ENCODE data around the gene SOX13.
A peak's percentile ranks its signal among the peaks of the same experiment; 100 is the strongest.
"Not testable (repeated sequence)": the region's sequence is repeated elsewhere in the genome, so short reads cannot be mapped to it uniquely, and the experiment has no call there.

SOX13 gene

DNA sequence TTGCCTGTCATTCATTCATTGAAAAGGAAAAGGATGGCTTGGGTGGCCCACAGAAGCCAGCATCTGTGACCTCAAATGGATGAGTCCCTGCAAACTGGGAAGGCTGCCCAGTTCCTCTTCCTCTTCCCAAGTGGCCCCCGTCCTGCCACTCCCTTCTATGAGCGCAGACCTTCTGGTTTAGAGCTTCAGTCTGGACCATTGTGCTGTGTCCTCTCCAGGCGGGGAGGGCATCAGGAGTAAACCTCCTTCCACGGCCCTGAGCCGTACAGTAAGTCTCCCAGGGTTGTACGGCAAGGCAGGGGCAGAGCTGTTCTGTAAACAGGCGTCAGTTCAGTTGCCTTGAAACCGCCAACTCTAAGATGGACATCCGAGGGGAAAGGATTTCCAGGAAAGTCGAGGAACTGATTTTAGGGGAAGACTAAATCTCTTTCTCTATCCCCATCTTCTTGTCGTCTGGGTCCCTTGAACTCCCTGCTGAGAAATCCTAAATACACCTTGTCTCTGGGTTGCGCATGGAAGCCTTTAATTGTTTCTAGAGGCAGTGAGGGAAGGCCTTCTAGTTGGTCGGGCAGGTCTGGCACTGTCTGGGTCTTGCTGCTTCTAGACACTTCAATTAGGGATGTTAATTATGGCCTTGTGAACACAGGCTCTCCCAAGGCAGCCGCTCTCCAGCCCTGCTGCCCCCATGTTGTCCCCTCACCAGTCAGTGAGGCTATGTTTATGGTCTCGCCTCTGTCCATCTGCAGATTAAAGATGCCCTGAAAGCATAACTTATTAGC, 22.1 kb downstream of the SOX13 start:
- no peak overlapping the region for H3K4me3 ChIP-seq (ENCODE audit: low read depth, low read length)
- H3K9me3 ChIP-seq (ENCODE audit: control insufficient read depth, insufficient read depth, low read length): no peaks in the 10 kb centered on the region
- H3K27me3 ChIP-seq (ENCODE audit: control insufficient read depth, insufficient read depth, low read length): no peaks in the 10 kb centered on the region
- no peak overlapping the region for H3K9ac ChIP-seq (ENCODE audit: low read depth, low read length)
- H3K36me3 ChIP-seq (ENCODE audit: control insufficient read depth, insufficient read depth, low read length): no peaks in the 10 kb centered on the region
- H3K4me1 ChIP-seq (ENCODE audit: control insufficient read depth, insufficient read depth, low read length): peaks cover 63% of the 10 kb centered on the region
- peak overlapping the region; percentile 53 for H3K27ac ChIP-seq (ENCODE audit: low read depth, low read length)

GRCh38 chr1:204096931-204097330, 24.0 kb downstream of the SOX13 start:
- H3K4me3 ChIP-seq (ENCODE audit: low read depth, low read length): no peak overlapping the region
- peaks cover 66% of the 10 kb centered on the region for H3K4me1 ChIP-seq (ENCODE audit: control insufficient read depth, insufficient read depth, low read length)
- no peak overlapping the region for H3K9ac ChIP-seq (ENCODE audit: low read depth, low read length)
- peak overlapping the region; percentile 10 for H3K27ac ChIP-seq (ENCODE audit: low read depth, low read length)
- no peaks in the 10 kb centered on the region for H3K36me3 ChIP-seq (ENCODE audit: control insufficient read depth, insufficient read depth, low read length)
- no peaks in the 10 kb centered on the region for H3K9me3 ChIP-seq (ENCODE audit: control insufficient read depth, insufficient read depth, low read length)
- no peaks in the 10 kb centered on the region for H3K27me3 ChIP-seq (ENCODE audit: control insufficient read depth, insufficient read depth, low read length)

DNA sequence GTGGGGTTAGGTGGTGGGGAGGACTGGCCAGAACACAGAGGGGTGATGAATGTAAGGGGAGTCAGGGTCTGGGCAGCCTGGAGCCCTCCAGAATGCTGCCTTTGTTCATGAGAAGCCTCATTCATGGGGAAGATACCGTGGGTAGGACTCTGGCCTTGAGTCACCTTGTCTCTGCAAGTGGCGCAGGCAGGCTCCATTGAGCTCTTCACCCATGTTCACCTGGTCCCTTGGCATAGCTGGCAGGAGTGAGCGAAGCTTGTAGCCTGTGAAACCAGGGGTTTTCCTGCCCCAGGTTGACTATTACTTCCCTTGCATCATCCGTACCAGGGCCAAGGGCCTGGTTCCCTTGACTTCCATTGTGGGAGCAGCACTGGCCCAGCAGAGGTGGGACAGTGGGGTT, 25.8 kb downstream of the SOX13 start:
- Histone ChIP-seq H3K27me3 (ENCODE audit: control insufficient read depth, insufficient read depth, low read length) (no peaks in the 10 kb centered on the region), H3K27ac (ENCODE audit: low read depth, low read length) (no peak overlapping the region), H3K9me3 (ENCODE audit: control insufficient read depth, insufficient read depth, low read length) (no peaks in the 10 kb centered on the region), H3K9ac (ENCODE audit: low read depth, low read length) (no peak overlapping the region), H3K4me3 (ENCODE audit: low read depth, low read length) (no peak overlapping the region), H3K4me1 (ENCODE audit: control insufficient read depth, insufficient read depth, low read length) (peaks cover 70% of the 10 kb centered on the region), H3K36me3 (ENCODE audit: control insufficient read depth, insufficient read depth, low read length) (no peaks in the 10 kb centered on the region)

- not testable (repeated sequence) for H3K9me3 ChIP-seq (ENCODE audit: control insufficient read depth, insufficient read depth, low read length); H3K9ac ChIP-seq (ENCODE audit: low read depth, low read length); H3K4me3 ChIP-seq (ENCODE audit: low read depth, low read length); H3K36me3 ChIP-seq (ENCODE audit: control insufficient read depth, insufficient read depth, low read length); H3K27ac ChIP-seq (ENCODE audit: low read depth, low read length); H3K27me3 ChIP-seq (ENCODE audit: control insufficient read depth, insufficient read depth, low read length)
- H3K4me1 ChIP-seq (ENCODE audit: control insufficient read depth, insufficient read depth, low read length): peaks cover 70% of the 10 kb centered on the region
Measured at GRCh38 chr1:204099754-204100153, 26.8 kb downstream of the SOX13 start.

GRCh38 chr1:204102029-204102611, 29.2 kb downstream of the SOX13 start:
- peak overlapping the region; percentile 29 for H3K27ac ChIP-seq (ENCODE audit: low read depth, low read length)
- no peaks in the 10 kb centered on the region for H3K36me3 ChIP-seq (ENCODE audit: control insufficient read depth, insufficient read depth, low read length)
- H3K9ac ChIP-seq (ENCODE audit: low read depth, low read length): no peak overlapping the region
- H3K4me3 ChIP-seq (ENCODE audit: low read depth, low read length): no peak overlapping the region
- H3K4me1 ChIP-seq (ENCODE audit: control insufficient read depth, insufficient read depth, low read length): peaks cover 64% of the 10 kb centered on the region
- H3K9me3 ChIP-seq (ENCODE audit: control insufficient read depth, insufficient read depth, low read length): no peaks in the 10 kb centered on the region
- H3K27me3 ChIP-seq (ENCODE audit: control insufficient read depth, insufficient read depth, low read length): no peaks in the 10 kb centered on the region

- H3K4me3 ChIP-seq (ENCODE audit: low read depth, low read length): no peak overlapping the region
- no peak overlapping the region for H3K9ac ChIP-seq (ENCODE audit: low read depth, low read length)
- peak overlapping the region; percentile 32 for H3K27ac ChIP-seq (ENCODE audit: low read depth, low read length)
- H3K36me3 ChIP-seq (ENCODE audit: control insufficient read depth, insufficient read depth, low read length): no peaks in the 10 kb centered on the region
- H3K27me3 ChIP-seq (ENCODE audit: control insufficient read depth, insufficient read depth, low read length): no peaks in the 10 kb centered on the region
- peaks cover 72% of the 10 kb centered on the region for H3K4me1 ChIP-seq (ENCODE audit: control insufficient read depth, insufficient read depth, low read length)
- H3K9me3 ChIP-seq (ENCODE audit: control insufficient read depth, insufficient read depth, low read length): no peaks in the 10 kb centered on the region
Measured at GRCh38 chr1:204102739-204103430, 30.0 kb downstream of the SOX13 start.

DNA sequence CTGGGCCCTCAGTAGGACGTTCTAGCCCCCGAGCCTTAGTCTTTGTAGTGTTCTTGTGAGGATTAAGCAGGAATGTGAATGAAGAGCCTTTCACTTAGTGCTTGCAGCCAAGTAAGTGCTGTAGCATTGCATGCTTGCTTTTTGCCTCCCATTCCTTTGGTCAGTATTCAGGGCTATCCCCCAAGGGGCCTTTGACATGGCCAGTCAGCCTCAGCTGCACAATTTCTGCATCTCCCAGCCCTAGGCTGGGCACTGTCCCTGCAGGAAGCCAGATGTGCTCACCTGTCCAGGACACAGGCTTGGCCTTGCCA, 30.5 kb downstream of the SOX13 start:
- Histone ChIP-seq H3K4me1 (ENCODE audit: control insufficient read depth, insufficient read depth, low read length) (peaks cover 76% of the 10 kb centered on the region), H3K4me3 (ENCODE audit: low read depth, low read length) (no peak overlapping the region), H3K9me3 (ENCODE audit: control insufficient read depth, insufficient read depth, low read length) (no peaks in the 10 kb centered on the region), H3K9ac (ENCODE audit: low read depth, low read length) (no peak overlapping the region), H3K27ac (ENCODE audit: low read depth, low read length) (peak overlapping the region; percentile 32), H3K36me3 (ENCODE audit: control insufficient read depth, insufficient read depth, low read length) (no peaks in the 10 kb centered on the region), H3K27me3 (ENCODE audit: control insufficient read depth, insufficient read depth, low read length) (no peaks in the 10 kb centered on the region)

DNA sequence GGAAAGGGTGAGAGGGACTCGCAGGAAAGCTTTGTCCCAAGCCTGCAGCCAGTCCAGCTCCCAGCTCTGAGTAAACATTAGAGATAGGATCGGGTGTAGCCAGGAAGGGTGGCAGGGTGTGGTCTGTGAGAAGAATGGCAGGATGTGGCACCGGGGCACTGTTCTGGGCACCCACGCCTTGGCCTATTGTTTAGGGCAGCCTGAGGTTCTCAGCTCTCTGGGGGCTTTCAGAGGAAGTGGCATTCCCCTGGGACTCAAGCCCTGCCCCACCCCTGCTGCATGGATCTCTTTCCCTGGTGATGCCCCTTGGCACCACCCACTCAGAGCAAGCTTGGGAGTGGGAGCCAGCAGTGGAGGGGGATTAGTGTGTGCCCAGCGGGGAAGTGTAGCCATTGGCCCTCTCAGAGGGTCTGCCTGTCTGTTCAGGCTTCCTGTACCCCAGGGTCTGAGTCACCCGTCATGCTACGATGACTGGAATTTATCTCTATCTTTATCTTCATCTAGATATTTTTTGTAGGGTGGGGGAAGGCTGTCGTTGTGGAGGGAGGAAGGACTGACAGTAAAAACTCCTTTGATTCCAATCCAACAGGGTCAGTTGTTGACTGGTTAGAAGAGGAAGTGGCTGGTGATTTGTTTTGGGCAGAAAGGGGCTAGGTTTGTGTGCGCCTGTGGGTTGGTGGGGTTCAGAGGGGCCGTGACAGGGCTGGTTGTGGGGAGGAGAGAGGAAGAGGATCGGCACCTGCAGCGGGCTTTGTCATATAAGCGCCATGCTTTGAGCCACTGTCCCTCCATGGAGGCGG, 31.6 kb downstream of the SOX13 start:
- no peaks in the 10 kb centered on the region for H3K36me3 ChIP-seq (ENCODE audit: control insufficient read depth, insufficient read depth, low read length)
- H3K27me3 ChIP-seq (ENCODE audit: control insufficient read depth, insufficient read depth, low read length): no peaks in the 10 kb centered on the region
- H3K9me3 ChIP-seq (ENCODE audit: control insufficient read depth, insufficient read depth, low read length): no peaks in the 10 kb centered on the region
- no peak overlapping the region for H3K9ac ChIP-seq (ENCODE audit: low read depth, low read length)
- no peak overlapping the region for H3K27ac ChIP-seq (ENCODE audit: low read depth, low read length)
- H3K4me1 ChIP-seq (ENCODE audit: control insufficient read depth, insufficient read depth, low read length): peaks cover 75% of the 10 kb centered on the region
- no peak overlapping the region for H3K4me3 ChIP-seq (ENCODE audit: low read depth, low read length)

DNA sequence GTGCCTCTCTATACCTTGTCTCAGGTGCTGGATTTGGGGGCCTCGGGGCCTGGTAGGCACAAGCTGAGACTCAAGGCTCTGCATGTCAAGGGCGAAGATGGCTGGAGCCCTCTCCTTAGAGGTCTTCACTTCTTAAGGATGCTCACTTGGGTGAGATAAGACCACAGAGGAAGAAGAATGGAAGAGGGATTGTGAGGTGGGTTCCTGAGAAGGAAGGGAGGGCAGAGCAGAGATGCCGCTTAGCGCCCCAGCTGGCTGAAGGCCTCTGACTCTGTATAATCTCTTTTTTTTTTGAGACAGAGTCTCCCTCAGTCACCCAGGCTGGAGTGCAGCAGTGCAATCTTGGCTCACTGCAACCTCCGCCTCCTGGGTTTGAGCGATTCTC, 32.2 kb downstream of the SOX13 start:
- no peak overlapping the region for H3K4me3 ChIP-seq (ENCODE audit: low read depth, low read length)
- no peaks in the 10 kb centered on the region for H3K27me3 ChIP-seq (ENCODE audit: control insufficient read depth, insufficient read depth, low read length)
- H3K36me3 ChIP-seq (ENCODE audit: control insufficient read depth, insufficient read depth, low read length): no peaks in the 10 kb centered on the region
- H3K9me3 ChIP-seq (ENCODE audit: control insufficient read depth, insufficient read depth, low read length): no peaks in the 10 kb centered on the region
- peaks cover 73% of the 10 kb centered on the region for H3K4me1 ChIP-seq (ENCODE audit: control insufficient read depth, insufficient read depth, low read length)
- H3K27ac ChIP-seq (ENCODE audit: low read depth, low read length): no peak overlapping the region
- H3K9ac ChIP-seq (ENCODE audit: low read depth, low read length): no peak overlapping the region

GRCh38 chr1:204106825-204107224, 33.9 kb downstream of the SOX13 start:
- no peak overlapping the region for H3K4me3 ChIP-seq (ENCODE audit: low read depth, low read length)
- H3K27ac ChIP-seq (ENCODE audit: low read depth, low read length): no peak overlapping the region
- H3K36me3 ChIP-seq (ENCODE audit: control insufficient read depth, insufficient read depth, low read length): no peaks in the 10 kb centered on the region
- no peaks in the 10 kb centered on the region for H3K9me3 ChIP-seq (ENCODE audit: control insufficient read depth, insufficient read depth, low read length)
- no peak overlapping the region for H3K9ac ChIP-seq (ENCODE audit: low read depth, low read length)
- H3K4me1 ChIP-seq (ENCODE audit: control insufficient read depth, insufficient read depth, low read length): peaks cover 73% of the 10 kb centered on the region
- H3K27me3 ChIP-seq (ENCODE audit: control insufficient read depth, insufficient read depth, low read length): no peaks in the 10 kb centered on the region
